GM06990 (cell line): ENCODE data around the gene DNAH10.

Source experiments
- DNase-seq: peaks from one replicate; pipeline ENCODE4 v3.0.0-alpha.2; 2011; ENCODE audit not compliant: insufficient read length; ENCODE audit errors: extremely low read depth
- H3K27me3 ChIP-seq: replicated peaks from 2 replicates; pipeline ENCODE4 v1.6.0; 2011; ENCODE audit warnings: low read length; ENCODE audit not compliant: control insufficient read depth, insufficient read depth
- H3K36me3 ChIP-seq: 2 replicates; pipeline ENCODE4 v1.5.1; 2011; ENCODE audit warnings: low read length; ENCODE audit not compliant: control insufficient read depth, insufficient read depth
- H3K4me3 ChIP-seq: replicated peaks from 2 replicates; pipeline ENCODE4 v1.5.1; 2011; ENCODE audit warnings: low read depth, mild to moderate bottlenecking, control low read depth, low read length
- TF ChIP-seq, protein P1 (sequence below): IDR thresholded peaks from 2 replicates; pipeline ENCODE4 v1.5.1; 2011; ENCODE audit warnings: low read length, control low read depth, mild to moderate bottlenecking, inconsistent platforms; ENCODE audit not compliant: insufficient read depth, poor library complexity, severe bottlenecking

DNAH10 gene

DNA sequence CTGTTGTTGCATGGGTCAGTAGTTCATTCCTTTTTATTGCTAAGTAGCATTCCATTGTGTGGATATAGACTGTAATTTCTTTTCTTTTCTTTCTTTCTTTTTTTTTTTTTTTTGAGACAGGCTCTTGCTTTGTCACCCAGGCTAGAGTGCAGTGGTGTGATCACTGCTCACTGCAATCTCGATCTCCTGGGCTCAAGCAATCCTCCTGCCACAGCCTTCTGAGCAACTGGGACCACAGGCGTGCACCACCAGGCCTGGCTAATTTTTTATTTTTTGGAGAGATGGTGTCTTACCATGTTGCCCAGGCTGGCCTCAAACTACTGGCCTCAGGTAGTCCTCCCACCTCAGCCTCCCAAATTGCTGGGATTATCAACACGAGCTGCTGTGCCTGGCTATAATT, 44.8 kb upstream of the DNAH10 start:
- no peak overlapping the region for H3K4me3 ChIP-seq
- DNase-seq: no peak
- peaks cover 3% of the 10 kb centered on the region for H3K36me3 ChIP-seq
- no peaks in the 10 kb centered on the region for H3K27me3 ChIP-seq
- TF ChIP-seq, protein P1, sequence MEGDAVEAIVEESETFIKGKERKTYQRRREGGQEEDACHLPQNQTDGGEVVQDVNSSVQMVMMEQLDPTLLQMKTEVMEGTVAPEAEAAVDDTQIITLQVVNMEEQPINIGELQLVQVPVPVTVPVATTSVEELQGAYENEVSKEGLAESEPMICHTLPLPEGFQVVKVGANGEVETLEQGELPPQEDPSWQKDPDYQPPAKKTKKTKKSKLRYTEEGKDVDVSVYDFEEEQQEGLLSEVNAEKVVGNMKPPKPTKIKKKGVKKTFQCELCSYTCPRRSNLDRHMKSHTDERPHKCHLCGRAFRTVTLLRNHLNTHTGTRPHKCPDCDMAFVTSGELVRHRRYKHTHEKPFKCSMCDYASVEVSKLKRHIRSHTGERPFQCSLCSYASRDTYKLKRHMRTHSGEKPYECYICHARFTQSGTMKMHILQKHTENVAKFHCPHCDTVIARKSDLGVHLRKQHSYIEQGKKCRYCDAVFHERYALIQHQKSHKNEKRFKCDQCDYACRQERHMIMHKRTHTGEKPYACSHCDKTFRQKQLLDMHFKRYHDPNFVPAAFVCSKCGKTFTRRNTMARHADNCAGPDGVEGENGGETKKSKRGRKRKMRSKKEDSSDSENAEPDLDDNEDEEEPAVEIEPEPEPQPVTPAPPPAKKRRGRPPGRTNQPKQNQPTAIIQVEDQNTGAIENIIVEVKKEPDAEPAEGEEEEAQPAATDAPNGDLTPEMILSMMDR: no peak

DNA sequence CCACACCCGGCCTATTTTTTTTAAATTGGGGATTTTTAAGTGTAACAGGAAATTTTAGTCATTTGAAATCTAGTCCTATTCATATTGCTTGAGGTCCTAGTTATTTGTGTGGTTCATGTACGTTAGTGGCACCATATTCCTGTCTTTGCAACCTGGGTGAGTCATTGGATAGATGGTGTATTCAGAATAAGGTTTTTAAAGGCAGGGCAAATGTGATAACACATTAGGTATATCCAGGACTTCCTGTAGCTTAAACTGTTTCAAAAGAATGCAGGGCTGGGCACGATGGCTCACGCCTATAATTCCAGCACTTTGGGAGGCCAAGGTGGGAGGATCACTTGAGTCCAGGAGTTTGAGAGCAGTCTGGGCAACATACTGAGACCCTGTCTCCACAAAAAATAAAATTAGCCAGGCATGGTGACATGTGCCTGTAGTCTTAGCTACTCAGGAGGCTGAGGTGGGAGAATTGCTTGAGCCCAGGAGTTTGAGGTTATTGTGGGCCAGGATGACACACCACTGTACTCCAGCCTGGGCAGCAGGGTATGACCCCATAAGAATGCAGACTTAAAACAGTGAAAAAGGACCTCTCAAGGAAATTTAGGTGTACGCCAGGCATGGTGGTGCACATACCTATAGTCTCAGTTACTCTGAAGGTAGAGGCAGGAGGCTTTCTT, 41.8 kb upstream of the DNAH10 start:
- Histone ChIP-seq H3K36me3 (peaks cover 6% of the 10 kb centered on the region), H3K4me3 (no peak overlapping the region), H3K27me3 (no peaks in the 10 kb centered on the region)
- TF ChIP-seq, protein P1: no peak
- no peak for DNase-seq

DNA sequence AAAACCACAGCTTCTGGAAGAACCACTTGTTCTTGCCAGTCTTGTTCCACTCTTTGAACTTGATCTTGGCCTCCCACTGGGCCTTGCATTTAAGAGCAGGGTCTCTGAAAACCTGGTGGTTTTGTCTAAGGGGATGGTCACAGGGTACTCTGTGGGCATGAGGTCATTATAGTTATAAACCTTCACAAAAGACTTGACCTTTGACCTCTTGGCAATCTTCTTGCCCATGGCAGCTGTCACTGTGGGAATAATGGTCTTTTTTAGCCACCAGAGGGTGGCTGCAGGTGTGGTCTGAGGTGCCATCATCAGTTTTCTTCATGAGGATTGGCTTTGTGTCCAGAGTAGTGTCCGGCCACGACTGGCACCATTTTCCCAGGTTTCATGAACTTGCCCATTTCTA, 40.9 kb upstream of the DNAH10 start:
- Histone ChIP-seq H3K36me3 (peaks cover 6% of the 10 kb centered on the region), H3K27me3 (no peaks in the 10 kb centered on the region), H3K4me3 (no peak overlapping the region)
- TF ChIP-seq, protein P1: no peak
- no peak for DNase-seq

DNA sequence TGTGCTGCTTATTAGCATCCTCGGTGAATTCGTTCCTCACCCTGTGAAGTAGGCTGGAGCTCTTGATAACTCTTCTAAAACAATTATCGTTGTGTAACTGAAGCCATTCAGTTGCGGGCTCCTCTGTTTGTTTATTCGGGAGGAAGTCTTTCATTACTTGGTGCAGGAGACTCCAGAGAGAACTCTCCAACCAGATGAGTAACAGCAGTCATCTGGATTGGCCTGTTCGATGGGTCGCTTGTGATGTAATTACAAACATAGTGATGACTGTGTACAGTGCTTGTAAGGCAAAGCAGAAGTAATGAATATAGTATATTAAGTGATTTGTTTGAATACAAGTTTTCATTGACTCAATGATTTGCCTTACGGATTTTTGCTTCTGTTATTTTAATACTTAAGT, 39.1 kb upstream of the DNAH10 start:
- TF ChIP-seq, protein P1: no peak
- DNase-seq: no peak
- peaks cover 13% of the 10 kb centered on the region for H3K36me3 ChIP-seq
- H3K27me3 ChIP-seq: no peaks in the 10 kb centered on the region
- no peak overlapping the region for H3K4me3 ChIP-seq

DNA sequence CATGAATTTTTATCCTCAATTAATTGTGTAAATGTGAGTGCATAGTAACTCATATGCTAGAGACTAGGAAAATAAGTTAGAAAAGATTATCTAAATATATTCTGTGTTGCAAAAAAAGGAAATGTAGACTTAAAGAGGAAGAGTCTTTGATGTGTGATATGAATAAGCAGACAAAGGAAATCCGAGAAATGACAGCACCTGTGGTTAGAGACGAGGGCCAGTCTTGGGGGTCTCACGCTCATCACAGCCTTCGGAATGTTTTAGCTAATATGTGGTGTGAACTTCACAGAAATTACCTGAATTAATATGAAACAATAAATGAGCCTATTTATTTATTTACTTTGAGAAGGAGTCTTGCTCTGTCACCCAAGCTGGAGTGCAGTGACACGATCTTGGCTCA, 38.3 kb upstream of the DNAH10 start:
- Histone ChIP-seq H3K27me3 (no peaks in the 10 kb centered on the region), H3K4me3 (no peak overlapping the region), H3K36me3 (peaks cover 16% of the 10 kb centered on the region)
- no peak for DNase-seq
- TF ChIP-seq, protein P1: no peak

DNA sequence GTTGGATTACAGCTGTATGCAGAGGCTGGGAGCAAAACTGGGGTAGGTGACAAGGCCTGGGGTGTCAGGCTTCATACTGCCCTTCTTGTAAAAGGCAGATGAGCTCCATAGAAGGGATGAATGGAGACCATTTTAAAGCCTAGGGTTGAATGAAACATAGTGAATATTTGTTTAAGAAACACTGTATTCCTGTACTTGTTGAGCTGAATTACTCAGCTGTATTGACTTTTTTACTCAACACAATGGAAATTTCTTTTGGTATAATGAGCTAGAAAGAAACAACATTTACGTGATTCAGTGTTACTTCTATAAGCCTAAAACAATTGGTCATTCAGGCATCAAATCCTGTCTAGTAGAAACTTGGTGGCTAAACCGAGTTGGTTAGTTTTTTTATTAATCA, 35.9 kb upstream of the DNAH10 start:
- no peaks in the 10 kb centered on the region for H3K27me3 ChIP-seq
- no peak for DNase-seq
- peaks cover 13% of the 10 kb centered on the region for H3K36me3 ChIP-seq
- TF ChIP-seq, protein P1: no peak
- H3K4me3 ChIP-seq: no peak overlapping the region
